PFSK-1 (cell line): ENCODE measurements around the gene DBF4B.

Experiments
- FOXP2 ChIP-seq: optimal IDR thresholded peaks from 2 replicates; pipeline ENCODE3; 2011; ENCODE audit warnings: borderline replicate concordance, control low read depth, inconsistent platforms; ENCODE audit not compliant: insufficient read depth; ENCODE audit errors: extremely low read length, extremely low read depth
- POLR2AphosphoS5 ChIP-seq: IDR thresholded peaks from 2 replicates; pipeline ENCODE4 v1.6.1; 2012; ENCODE audit warnings: low read depth, mild to moderate bottlenecking, control low read depth, low read length, moderate library complexity
- SIN3A ChIP-seq: IDR thresholded peaks from 2 replicates; pipeline ENCODE4 v1.6.1; 2012; ENCODE audit warnings: mild to moderate bottlenecking, low read length, moderate library complexity, borderline replicate concordance; ENCODE audit not compliant: insufficient read depth
- TAF1 ChIP-seq: IDR thresholded peaks from 2 replicates; pipeline ENCODE4 v1.6.1; 2012; ENCODE audit warnings: low read length, control low read depth, borderline replicate concordance; ENCODE audit not compliant: insufficient read depth
- TF ChIP-seq, protein P1 (sequence below), 2 experiments: IDR thresholded peaks; 2 replicates each; pipeline versions ENCODE4 v1.6.1 to v1.8.0; 2011 to 2012; ENCODE audit warnings: low read depth in 2 of 2, low read length in 2 of 2, control low read depth in 1 of 2, inconsistent platforms in 1 of 2, mild to moderate bottlenecking in 1 of 2, moderate library complexity in 1 of 2; ENCODE audit not compliant: insufficient read depth in 1 of 2

DNA sequence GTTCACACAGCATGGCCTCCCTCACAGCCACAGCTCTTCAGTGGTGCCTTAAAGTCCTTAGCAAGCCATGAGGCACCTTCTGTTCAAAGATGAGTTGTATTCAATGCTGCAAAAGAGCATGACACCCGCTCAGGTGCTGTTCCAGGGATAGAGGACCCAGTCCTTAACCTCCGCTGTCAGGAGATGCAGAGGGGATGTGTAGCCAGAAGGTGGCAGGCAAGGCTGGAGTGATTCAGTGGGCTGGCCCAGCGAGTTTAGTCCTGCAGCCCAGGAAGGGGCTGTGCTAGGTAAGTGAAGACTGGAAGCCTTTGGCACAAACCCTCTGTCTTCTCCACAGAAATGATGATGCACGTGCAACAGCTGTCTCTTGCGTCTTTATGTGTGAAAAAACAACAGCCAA, 25.3 kb downstream of the DBF4B start:
- no peak for TF ChIP-seq TAF1
- TF ChIP-seq, protein P1, sequence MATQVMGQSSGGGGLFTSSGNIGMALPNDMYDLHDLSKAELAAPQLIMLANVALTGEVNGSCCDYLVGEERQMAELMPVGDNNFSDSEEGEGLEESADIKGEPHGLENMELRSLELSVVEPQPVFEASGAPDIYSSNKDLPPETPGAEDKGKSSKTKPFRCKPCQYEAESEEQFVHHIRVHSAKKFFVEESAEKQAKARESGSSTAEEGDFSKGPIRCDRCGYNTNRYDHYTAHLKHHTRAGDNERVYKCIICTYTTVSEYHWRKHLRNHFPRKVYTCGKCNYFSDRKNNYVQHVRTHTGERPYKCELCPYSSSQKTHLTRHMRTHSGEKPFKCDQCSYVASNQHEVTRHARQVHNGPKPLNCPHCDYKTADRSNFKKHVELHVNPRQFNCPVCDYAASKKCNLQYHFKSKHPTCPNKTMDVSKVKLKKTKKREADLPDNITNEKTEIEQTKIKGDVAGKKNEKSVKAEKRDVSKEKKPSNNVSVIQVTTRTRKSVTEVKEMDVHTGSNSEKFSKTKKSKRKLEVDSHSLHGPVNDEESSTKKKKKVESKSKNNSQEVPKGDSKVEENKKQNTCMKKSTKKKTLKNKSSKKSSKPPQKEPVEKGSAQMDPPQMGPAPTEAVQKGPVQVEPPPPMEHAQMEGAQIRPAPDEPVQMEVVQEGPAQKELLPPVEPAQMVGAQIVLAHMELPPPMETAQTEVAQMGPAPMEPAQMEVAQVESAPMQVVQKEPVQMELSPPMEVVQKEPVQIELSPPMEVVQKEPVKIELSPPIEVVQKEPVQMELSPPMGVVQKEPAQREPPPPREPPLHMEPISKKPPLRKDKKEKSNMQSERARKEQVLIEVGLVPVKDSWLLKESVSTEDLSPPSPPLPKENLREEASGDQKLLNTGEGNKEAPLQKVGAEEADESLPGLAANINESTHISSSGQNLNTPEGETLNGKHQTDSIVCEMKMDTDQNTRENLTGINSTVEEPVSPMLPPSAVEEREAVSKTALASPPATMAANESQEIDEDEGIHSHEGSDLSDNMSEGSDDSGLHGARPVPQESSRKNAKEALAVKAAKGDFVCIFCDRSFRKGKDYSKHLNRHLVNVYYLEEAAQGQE (IDR thresholded peaks at IDR 0.05; ENCODE audit: insufficient read depth in 1 of 2, low read depth in 2 of 2, low read length in 2 of 2), result no peak
- no peak for TF ChIP-seq POLR2AphosphoS5
- TF ChIP-seq SIN3A, result no peak
- TF ChIP-seq FOXP2, result no peak
